ENCODE data around the gene SOX5. TPM values are rescaled to one million over a fixed set of nuclear protein-coding genes. Genes with fewer than 3 reads are reported as not detected.

Gene SOX5
- 134 and 179 TPM in 2 replicates for total RNA-seq (2014; rRNA removed; shearing (Covaris generic))

GRCh38 chr12:23949348-23950209, at the start of gene SOX5:
Gene SOX5, minus strand, starts transcription at chr12:23949670. Its CDS starts 69 bp downstream, at chr12:23949601.

